Esophagus (tissue), 2 donors: ENCODE results near the gene RAD51B. TPM values are rescaled to one million over a fixed set of nuclear protein-coding genes. Genes with fewer than 3 reads are reported as not detected.

Experiments
- H3K27ac ChIP-seq, 2 donors: one replicate each; pipeline ENCODE4 v1.5.1; 2013; ENCODE audit warnings: low read depth in 2 of 2, mild to moderate bottlenecking in 2 of 2, inconsistent platforms in 1 of 2, low read length in 1 of 2, moderate library complexity in 1 of 2
- H3K27me3 ChIP-seq, 2 donors: one replicate each; pipeline ENCODE4 v1.6.1; 2013; ENCODE audit warnings: low read length in 2 of 2, control low read depth in 1 of 2, mild to moderate bottlenecking in 1 of 2; ENCODE audit not compliant: insufficient read depth in 2 of 2, control insufficient read depth in 1 of 2
- H3K36me3 ChIP-seq, 2 donors: one replicate each; pipeline ENCODE4 v1.6.1; 2013; ENCODE audit warnings: low read length in 1 of 2; ENCODE audit not compliant: control insufficient read depth in 2 of 2, insufficient read depth in 2 of 2
- H3K4me1 ChIP-seq, 2 donors: one replicate each; pipeline ENCODE4 v1.6.1; 2013; ENCODE audit warnings: low read length in 1 of 2; ENCODE audit not compliant: control insufficient read depth in 2 of 2, insufficient read depth in 2 of 2
- H3K4me3 ChIP-seq, 2 donors: one replicate each; pipeline ENCODE4 v1.5.1; 2013; ENCODE audit warnings: low read length in 2 of 2, mild to moderate bottlenecking in 2 of 2, low read depth in 1 of 2, moderate library complexity in 1 of 2
- H3K9me3 ChIP-seq, 2 donors: one replicate each; pipeline ENCODE4 v1.6.1; 2013; ENCODE audit warnings: mild to moderate bottlenecking in 2 of 2, low read depth in 1 of 2, low read length in 1 of 2, moderate library complexity in 1 of 2; ENCODE audit not compliant: control insufficient read depth in 2 of 2, insufficient read depth in 1 of 2
- WGBS, 2 donors: extraction: QIAGEN DNeasy Blood & Tissue Kit; methylation state at CpG; one replicate each; pipeline ENCODE4 v1.1.7; 2013; 5-methylcytosine and 5-hydroxymethylcytosine counted together
- polyA plus RNA-seq, 2 donors: library from polyadenylated mRNA; stranded (reverse); fragments of 200-250 nt; gene quantifications; one replicate each; pipeline ENCODE4 v1.2.3, GENCODE V29; 2013
- donor health status: healthy with polysubstance abuse.
- donor health status: Bipolar disorder and iron deficiency.

The RAD51B gene
- polyA plus RNA-seq, 2 donors: 3.2 to 4.0 TPM

DNA sequence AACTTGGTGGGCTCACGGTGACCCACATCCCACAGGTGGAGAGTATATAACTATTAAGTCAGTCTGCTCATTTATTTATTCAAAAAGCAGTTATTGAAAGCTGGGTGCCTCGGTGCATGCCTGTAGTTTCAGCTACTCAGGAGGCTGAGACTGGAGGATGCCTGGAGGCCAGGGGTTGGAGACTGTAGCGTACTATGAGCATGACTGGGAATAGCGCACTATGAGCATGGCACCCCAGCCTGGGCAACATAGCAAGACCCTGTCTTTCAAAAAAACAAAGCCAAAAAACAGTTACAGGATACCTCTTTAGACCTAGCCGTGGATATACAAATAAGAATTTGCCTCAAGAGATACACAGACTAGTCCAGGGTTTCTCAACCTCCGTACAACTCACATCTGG, 833.5 kb downstream of the RAD51B start:
- H3K9me3 ChIP-seq: no peaks in the 10 kb centered on the region
- 88 to 94% methylated on average over 6 of the region's 6 CpGs for WGBS, 2 donors
- H3K27ac ChIP-seq: no peak overlapping the region
- H3K36me3 ChIP-seq: no peaks in the 10 kb centered on the region
- no peak overlapping the region for H3K4me3 ChIP-seq
- peaks cover 7 to 14% of the 10 kb centered on the region in 2 donors for H3K4me1 ChIP-seq
- no peaks in the 10 kb centered on the region for H3K27me3 ChIP-seq

DNA sequence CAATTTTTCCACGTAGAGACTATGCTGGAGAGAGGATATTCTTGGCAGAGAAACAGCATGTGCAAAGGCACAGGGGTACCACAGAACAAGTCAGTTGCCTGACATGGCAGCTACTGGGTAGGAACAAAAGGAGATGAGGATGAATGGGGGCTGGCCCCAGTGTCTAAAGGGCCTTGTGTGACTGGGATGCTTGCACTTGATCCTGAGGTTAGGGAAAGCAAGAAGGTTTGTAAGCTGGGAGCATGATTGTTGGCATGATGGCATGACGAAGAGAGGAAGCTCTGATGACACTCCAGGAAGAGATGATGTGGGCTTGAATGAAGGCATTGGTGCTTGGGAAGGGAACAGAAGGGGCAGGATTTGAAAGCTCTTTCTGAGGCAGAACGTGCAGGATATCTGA, 834.2 kb downstream of the RAD51B start:
- no peaks in the 10 kb centered on the region for H3K27me3 ChIP-seq
- H3K27ac ChIP-seq: peak overlapping the region in 1 of 2 donors; percentile 15
- no peaks in the 10 kb centered on the region for H3K9me3 ChIP-seq
- H3K36me3 ChIP-seq: no peaks in the 10 kb centered on the region
- WGBS, 2 donors: 82 to 94% methylated on average over 3 of the region's 3 CpGs
- peaks cover 8 to 15% of the 10 kb centered on the region in 2 donors for H3K4me1 ChIP-seq
- H3K4me3 ChIP-seq: no peak overlapping the region

DNA sequence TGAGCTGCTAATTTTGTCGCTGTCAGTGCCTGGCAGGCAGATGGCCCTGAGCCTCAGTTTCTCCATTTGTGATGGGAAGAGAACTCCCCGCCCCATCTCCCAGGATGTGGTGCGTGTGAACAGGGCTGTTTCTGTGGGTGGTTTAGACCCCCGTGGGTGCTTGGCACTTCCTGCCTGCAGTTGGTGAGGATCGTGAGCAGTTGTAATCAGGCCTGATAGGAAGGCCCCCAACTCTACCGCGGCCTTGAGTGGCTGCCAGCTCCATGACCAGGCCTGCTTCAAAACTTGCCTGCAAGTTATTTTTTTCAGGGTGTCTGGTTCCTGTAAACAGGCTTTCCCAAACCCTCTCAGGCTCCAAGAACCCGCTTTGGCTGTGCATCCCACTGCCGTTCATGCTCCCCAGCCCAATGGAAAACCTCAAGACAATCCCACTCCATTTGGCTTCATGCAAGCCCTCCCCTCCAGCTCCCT, 834.9 kb downstream of the RAD51B start:
- Histone ChIP-seq H3K27ac (peak overlapping the region in 1 of 2 donors; percentile 15), H3K4me1 (peaks cover 11 to 21% of the 10 kb centered on the region in 2 donors), H3K36me3 (no peaks in the 10 kb centered on the region), H3K9me3 (no peaks in the 10 kb centered on the region), H3K27me3 (no peaks in the 10 kb centered on the region), H3K4me3 (no peak overlapping the region)
- WGBS, 2 donors: 58 to 60% methylated on average over 9 of the region's 9 CpGs

DNA sequence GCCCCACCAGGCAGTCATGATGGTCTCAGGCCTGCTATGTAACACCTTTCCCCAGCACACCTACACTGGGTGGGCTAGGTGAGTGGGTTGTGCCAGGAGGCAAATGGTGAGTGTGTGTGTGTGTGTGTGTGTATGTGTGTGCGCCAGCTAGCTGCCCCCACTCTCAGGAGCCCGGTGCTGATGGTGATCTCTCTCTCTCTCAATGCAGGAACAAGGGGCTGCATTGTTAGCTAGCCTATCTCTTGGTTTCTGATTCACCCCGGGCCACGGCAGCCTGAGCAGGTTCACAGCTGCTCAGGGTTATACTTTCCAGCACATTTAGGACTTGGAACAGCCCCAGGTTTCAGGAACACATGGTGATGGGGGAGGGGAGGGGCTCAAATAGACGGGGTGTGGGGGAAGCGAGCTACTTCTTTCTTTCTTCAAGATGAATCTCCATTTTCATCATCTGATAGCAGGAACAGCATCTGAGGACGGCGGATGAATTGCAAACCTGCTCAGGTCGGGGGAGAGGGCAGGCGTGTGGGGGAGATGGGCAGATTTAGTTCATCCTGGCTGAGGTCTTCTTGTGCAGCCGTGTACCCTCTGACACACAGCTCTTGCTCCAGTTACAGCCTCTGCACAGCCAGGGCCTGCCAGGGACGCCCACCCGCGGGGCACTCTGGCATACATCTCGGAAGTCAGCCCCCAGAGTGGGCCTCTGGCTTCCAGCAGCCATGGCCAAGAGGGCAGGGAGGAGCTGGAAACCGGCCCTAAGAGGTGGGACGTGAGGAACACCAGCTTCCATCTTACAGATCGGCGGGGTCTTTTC, 835.6 kb downstream of the RAD51B start:
- H3K4me1 ChIP-seq: peaks cover 14 to 24% of the 10 kb centered on the region in 2 donors
- WGBS, 2 donors: 64 to 74% methylated on average over 19 of the region's 19 CpGs
- H3K9me3 ChIP-seq: no peaks in the 10 kb centered on the region
- no peak overlapping the region for H3K27ac ChIP-seq
- H3K27me3 ChIP-seq: no peaks in the 10 kb centered on the region
- H3K36me3 ChIP-seq: no peaks in the 10 kb centered on the region
- no peak overlapping the region for H3K4me3 ChIP-seq

DNA sequence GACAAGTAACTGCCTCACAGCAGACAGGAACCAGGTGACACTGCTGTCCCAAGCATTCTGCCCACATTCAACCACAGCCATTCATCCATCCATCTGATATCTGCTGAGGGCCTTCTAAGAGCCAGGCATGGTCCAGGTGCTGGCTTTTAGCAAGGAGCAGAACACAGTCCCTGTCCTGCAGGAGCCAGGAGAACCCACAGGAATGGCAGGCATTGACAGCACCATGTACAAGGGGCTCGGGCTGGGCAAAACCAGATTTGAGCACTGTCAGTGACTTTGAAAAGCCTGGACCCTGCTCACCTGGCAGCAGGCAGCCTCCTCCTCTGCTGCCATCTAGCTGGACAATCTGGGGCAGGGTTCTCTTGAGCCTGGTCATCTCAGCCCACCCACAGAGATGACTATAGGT, 836.3 kb downstream of the RAD51B start:
- Histone ChIP-seq H3K27me3 (no peaks in the 10 kb centered on the region), H3K4me3 (no peak overlapping the region), H3K4me1 (peaks cover 14 to 24% of the 10 kb centered on the region in 2 donors), H3K36me3 (no peaks in the 10 kb centered on the region), H3K9me3 (no peaks in the 10 kb centered on the region), H3K27ac (no peak overlapping the region)
- WGBS, 2 donors: 71 to 95% methylated on average over 1 of the region's 1 CpG

DNA sequence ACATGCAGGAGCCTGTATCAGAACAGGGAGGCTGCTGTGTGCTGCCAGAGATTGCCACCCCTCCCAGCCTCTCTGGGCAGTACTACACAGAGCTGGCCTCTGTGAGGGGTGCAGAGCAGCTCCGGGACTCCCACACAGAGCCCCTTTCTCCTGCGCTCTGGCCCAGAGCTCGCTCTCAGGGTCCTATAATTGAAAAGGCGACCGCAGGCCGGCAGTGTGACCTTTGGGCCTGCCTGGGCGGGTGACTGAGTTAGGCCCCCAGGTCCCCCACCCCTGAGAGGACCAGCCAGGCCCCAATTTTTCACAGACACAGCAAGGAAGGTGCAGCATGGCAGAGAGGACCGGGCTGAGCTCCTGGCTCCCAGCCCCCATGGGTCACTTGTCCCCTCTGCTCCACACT, 836.9 kb downstream of the RAD51B start:
- whole genome bisulfite sequencing, 2 donors: 95 to 97% methylated on average over 8 of the region's 8 CpGs
- H3K4me1 ChIP-seq: peaks cover 14 to 24% of the 10 kb centered on the region in 2 donors
- no peaks in the 10 kb centered on the region for H3K27me3 ChIP-seq
- no peaks in the 10 kb centered on the region for H3K36me3 ChIP-seq
- no peaks in the 10 kb centered on the region for H3K9me3 ChIP-seq
- H3K27ac ChIP-seq: no peak overlapping the region
- H3K4me3 ChIP-seq: no peak overlapping the region

DNA sequence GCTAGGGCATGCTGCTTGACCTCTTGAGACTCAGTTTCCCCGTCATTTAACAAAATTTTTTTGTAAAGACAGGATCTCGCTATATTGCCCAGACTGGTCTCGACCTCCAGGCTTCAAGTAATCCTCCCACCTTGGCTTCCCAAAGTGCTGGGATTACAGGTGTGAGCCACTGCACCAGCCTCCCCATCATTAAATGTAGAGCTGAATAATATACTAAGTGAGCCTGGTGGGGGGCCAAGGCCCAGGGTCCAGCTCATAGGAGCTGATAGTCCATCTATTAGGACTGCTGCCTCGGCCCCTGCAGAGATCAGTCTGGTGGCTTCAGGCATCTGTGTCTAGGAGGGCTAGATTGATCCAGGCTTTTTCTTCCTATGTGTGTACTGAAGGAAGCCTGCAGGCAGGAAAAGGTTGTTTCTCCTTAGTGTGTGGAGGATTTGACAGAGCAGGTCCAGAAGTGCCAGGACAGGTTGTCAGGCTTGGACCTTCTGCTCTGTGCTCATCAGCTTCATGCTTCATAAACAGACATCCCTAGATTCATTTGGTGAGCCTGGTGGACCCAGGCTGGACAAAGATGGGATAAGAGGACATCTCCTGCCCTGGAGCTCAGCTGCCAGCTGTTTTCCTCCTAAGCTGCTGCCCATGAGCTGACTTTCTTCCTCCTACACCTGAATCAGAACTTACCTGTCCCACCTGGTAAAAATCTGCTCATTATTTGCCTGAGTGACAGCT, 837.9 kb downstream of the RAD51B start:
- Histone ChIP-seq H3K27ac (peak overlapping the region in 1 of 2 donors; percentile 56), H3K36me3 (no peaks in the 10 kb centered on the region), H3K27me3 (no peaks in the 10 kb centered on the region), H3K4me3 (no peak overlapping the region), H3K4me1 (peaks cover 15 to 16% of the 10 kb centered on the region in 2 donors), H3K9me3 (no peaks in the 10 kb centered on the region)
- 91 to 92% methylated on average over 4 of the region's 4 CpGs for WGBS, 2 donors

DNA sequence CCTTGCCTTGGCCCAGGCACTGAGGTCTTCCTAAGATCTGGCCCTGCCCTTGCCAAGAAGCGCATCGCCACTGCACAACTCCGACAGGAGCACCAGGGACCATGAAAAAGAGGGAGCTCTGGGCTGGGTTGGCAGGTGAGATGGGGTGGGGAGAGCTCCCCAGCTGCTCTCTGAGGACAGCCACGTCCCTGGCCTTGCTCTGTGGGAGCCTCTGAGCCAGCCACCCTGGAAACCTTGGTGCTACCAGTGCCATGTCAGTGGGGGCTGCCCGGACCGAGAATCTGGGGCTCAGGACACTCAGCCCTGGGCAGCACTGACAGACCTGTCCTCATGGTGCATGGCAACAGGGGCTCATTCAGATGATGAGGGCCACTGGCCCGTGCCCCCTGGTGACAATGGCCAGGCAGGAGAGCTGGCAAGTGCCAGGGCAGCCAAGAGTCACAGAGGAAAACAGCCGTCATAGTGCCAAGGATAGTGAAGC, 838.5 kb downstream of the RAD51B start:
- peaks cover 15 to 16% of the 10 kb centered on the region in 2 donors for H3K4me1 ChIP-seq
- no peaks in the 10 kb centered on the region for H3K36me3 ChIP-seq
- no peak overlapping the region for H3K4me3 ChIP-seq
- H3K27me3 ChIP-seq: no peaks in the 10 kb centered on the region
- peak overlapping the region in 1 of 2 donors; percentile 56 for H3K27ac ChIP-seq
- no peaks in the 10 kb centered on the region for H3K9me3 ChIP-seq
- 76 to 87% methylated on average over 8 of the region's 8 CpGs for WGBS, 2 donors

DNA sequence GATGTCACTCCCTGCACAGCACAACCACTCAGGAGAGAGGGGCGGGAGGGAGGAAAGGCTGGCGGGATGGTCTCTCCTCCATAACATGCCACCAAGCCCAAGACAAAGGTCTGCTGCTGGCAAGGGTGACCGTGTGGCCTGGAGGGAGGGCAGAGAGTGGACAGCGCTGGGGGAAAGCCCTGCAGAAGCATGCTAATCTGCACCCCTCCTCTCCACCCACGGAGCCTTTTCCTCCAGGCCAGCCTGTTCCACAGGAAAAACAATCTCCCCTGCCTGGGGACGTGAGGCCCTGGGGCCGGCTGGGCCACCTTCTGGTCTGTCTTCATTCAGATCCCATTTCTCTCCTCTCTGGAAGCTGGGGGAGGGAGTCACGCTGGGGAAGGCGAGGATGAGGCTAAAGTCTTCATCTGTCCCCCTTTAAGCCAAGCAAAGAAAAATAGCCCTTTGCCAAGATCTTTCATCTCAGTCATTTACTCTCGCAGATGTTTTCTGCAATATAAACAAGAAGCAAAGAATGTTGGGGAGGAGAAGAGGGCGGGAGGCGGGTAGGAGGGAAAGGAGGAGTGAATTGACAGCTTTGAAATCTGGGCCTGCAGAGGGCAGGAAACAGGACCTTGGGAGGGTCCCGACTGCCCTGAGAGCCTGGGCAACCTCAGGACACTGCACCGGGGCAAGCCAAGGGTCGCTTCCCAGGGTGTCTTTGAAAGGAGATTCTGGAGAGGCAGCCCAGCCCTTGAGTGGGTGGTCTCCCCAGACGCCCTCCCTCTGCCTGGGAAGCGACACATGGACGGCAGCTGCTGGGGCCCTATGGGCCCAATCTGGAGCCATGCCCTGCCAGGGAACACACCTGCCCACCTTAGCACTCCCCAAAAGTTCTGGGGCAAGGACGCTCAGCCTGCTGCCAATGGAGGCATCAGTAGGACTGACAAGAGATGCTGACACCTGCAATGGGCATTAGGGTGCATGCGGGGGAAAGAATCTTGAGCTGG, 839.7 kb downstream of the RAD51B start:
- WGBS, 2 donors: 59% methylated on average over 20 of the region's 20 CpGs
- H3K4me3 ChIP-seq: no peak overlapping the region
- H3K27ac ChIP-seq: peak overlapping the region; percentile 68 to 76

More for the DNA sequence above, 839.7 kb downstream of the RAD51B start:
- no peaks in the 10 kb centered on the region for H3K9me3 ChIP-seq
- H3K4me1 ChIP-seq: peaks cover 15 to 16% of the 10 kb centered on the region in 2 donors
- no peaks in the 10 kb centered on the region for H3K27me3 ChIP-seq
- no peaks in the 10 kb centered on the region for H3K36me3 ChIP-seq
